NCI-H2171 treated with DMSO at 0.1 percent for 48 hours (cell line): ENCODE results near the gene PRTN3.

Experiments
- DNase-seq: peaks from one replicate; lab custom pipeline; 2025; lab: John Stamatoyannopoulos, UW

PRTN3 gene, protein sequence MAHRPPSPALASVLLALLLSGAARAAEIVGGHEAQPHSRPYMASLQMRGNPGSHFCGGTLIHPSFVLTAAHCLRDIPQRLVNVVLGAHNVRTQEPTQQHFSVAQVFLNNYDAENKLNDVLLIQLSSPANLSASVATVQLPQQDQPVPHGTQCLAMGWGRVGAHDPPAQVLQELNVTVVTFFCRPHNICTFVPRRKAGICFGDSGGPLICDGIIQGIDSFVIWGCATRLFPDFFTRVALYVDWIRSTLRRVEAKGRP

GRCh38 chr19:840519-841206 is at the start of gene PRTN3:
Gene PRTN3, plus strand, starts transcription at chr19:840999. Its CDS starts 10 bp downstream, at chr19:841009.
- DNase-seq, result no peak

- no peak for DNase-seq
These were observed 49.7 kb upstream of the PRTN3 start for GRCh38 chr19:791007-791566.

- DNase-seq, result no peak
These were observed 49.1 kb upstream of the PRTN3 start for GRCh38 chr19:791567-792305.

- DNase-seq, result no peak
These were observed 48.4 kb upstream of the PRTN3 start for GRCh38 chr19:792306-792885.

GRCh38 chr19:793806-794205 is 47.0 kb upstream of the PRTN3 start:
- DNase-seq, result no peak

DNA sequence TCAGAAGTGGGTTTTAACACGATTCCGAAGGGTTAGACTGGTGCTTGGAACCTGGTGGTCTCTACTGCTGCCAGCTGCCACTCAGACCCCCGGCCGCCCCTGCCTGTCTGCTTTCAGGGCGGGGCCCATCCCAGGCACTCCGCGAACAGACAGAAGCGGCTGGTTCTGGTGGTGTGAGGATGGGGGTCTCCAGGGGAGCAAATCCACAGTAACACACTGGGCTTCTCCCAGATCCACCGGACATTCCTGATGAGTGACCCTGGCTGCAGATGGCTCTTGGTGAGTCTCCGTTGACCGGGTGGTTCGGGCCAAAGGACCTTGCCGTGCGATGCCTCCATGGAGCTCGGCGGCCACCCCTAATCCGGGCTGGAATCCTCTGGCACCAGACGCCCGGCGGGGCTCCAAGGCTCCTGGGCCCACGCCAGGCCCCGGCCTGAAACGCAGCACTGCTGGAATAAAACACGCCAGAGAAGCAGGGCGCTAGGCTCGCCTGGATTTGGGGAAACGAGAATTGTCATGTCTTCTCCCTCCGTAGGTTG is 45.7 kb upstream of the PRTN3 start:
- DNase-seq, result no peak

DNA sequence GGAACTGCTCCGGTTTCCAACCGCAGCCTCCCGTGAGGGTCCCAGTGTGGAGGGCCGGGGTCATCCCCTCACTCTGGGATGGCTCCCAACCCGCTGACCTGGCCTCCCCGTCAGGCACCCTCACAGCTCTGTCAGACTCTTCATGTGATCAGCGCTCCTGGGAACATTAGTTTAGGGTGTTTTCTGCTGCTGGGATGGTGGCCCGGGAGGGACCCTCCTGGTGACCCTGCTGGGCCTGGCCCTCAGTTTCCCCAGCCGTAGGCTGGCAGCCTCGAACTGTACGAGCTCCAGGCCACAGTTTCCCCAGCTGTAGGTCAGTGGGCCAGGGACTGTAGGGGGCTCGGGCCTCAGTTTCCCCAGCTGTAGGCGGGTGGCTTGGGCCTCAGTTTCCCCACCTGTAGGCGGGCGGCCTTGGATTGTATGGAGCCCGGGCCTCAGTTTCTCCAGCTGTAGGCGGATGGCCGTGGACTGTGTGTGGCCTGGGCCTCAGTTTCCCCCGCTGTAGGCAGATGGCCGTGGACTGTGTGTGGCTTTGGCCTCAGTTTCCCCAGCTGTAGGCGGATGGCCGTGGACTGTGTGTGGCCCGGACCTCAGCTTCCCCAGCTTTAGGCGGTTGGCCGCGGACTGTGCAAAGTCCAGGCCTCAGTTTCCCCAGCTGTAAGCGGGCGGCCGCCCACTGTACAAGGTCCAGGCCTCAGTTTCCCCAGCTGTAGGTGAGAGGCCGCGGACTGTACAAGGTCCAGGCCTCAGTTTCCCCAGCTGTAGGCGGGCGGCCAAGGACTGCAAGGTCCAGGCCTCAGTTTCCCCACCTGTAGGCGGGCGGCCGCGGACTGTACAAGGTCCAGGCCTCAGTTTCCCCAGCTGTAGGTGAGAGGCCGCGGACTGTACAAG is 44.9 kb upstream of the PRTN3 start:
- no peak for DNase-seq

DNA sequence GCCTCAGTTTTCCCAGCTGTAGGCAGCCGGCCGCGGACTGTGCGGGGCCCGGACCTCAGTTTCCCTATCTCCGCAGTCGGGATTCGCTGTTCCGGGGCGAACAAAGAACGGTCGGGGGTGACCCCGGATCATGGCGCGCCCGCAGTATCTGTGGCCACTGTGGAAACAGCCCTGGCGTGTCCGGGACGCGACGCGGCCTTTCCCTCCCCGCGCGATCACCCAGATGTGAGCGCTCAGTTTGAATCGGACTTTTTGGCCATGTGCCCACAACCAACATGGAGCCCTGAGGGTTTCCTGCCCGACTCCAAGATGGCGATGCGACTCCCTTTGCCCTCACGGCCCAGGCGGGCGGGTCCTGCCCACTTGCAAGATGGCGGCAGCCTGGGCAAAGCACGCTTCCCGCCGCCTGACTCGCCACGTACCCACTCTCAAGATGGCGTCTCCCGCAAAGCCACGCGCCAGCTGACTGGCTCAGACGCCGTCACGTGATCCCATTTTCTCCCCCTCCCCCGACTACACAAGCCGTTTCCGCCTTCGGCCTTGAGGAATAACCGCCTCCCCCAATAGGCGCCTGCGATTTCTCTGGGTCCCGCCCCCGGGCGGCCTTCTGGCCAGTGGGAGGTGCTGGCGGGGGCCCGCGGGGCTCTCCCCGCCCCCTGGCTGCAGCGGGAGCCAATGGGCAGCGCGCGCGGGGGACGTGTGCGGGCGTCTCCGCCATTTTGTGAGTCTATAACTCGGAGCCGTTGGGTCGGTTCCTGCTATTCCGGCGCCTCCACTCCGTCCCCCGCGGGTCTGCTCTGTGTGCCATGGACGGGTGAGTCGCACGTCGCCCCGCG is 43.9 kb upstream of the PRTN3 start, which contains the start of gene PTBP1:
Gene PTBP1 (plus strand): TSS at position 761 of the 836 bp plus-strand sequence. CDS start 46 bp downstream, at position 807.
- DNase-seq, result peak; percentile 100

GRCh38 chr19:797528-798414 is 43.0 kb upstream of the PRTN3 start:
- peak; percentile 84 for DNase-seq

DNA sequence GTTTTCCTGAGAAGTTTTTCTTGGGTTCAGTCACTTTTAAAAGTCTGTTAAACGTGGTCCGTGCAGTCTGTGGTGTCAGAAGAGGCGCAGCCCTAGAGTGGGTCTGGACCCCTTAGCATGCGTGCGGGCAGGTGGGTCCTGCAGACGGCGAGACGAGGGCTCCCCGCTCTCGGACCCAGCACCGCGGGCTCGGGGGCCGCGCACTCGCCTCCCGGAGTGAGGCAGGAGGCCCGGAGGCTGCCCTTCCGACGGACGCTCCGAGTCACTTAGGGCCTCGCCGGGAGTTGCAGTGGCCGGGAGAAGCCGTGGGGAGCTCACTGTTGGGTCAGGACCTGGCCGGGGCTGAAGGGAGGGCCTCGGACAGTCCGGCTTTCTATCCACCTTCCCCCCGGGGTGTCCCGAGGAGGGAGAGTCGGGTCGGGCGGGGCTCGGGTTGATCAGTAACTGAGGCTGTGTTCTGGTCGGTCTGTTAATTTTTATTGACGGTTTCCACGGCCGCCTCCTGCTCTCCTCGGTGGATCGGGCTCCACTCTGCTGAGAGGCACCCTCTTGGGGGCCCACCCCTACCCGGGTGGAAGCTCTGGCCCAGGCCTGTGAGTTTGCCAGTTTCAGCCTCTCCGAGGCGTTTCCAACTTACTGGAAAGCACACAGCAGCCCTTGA is 42.3 kb upstream of the PRTN3 start:
- no peak for DNase-seq

GRCh38 chr19:799076-799881 is 41.5 kb upstream of the PRTN3 start:
- DNase-seq, result peak; percentile 14

DNA sequence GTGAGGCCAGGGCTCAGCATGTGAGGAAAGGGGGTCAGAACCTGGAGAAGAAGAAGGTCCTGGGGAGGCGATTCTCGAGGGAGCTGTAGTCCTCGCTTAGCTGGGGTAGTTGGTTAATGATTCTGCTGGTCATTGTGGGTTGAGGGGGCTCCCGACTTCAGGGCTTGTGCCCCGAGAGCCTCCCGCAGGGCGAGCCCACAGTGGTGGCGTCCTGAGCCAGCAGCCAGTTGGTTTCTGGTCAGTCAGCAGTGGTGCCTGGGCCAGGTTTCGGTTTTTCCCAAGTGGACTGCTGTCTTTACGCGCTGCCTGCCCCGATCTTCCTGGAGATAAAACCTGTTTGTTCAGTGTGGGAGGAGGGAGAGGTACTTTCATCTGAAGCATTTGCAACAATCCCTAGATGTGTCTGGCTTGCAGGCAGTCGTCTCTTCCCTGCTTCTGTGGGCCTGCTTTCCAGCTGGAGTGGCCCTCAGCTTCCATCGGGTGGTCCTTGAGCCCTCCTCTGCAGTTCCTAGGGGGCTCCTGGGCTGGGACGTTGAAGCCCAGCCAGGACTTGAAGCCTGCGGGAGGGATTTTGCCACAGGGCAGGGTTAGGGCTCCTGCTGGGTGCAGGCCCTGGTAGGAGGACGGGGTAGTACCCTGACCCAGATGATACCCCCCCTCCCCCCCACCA is 40.3 kb upstream of the PRTN3 start:
- DNase-seq, result no peak

DNA sequence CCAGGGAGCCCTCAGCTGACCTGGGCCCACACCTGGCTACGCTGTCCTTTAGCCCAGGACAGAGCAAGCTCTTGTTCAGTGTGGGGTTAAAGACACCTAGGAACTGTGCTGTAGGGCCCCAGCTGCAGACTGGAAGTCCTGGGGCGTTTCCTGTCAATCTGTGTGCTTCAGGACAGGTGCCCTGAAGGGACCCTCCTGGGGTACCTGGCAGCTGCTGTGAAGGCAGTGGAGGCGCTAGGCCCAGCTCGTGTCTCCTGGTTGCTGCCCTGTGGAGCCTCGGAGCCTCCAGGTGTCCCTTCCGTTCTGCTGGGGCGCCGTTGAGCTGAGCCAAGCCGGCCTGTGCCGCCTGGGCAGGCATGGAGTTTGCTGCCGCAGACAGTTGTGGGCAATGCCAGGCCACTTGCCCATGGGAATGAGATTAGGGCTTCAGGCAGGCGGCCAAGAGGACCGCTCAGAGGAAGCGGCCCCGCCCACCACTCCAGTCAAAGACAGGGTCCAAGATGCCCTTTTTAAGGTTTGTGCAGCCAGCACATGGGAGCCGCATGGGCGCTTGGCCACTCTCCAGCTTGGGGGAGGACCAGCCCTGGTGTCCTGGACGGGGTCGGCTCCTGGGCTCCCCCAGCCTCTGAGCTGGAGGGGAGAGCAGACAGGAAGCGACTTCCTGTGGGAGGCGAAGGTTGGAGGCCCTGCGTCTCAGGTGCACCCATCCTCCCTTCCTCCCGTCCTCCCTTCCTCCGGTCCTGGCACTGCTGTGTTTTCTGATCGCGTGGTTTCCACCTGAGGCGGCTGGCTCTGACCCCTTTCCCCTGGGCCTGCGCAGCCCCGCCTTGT is 39.6 kb upstream of the PRTN3 start:
- no peak for DNase-seq

DNA sequence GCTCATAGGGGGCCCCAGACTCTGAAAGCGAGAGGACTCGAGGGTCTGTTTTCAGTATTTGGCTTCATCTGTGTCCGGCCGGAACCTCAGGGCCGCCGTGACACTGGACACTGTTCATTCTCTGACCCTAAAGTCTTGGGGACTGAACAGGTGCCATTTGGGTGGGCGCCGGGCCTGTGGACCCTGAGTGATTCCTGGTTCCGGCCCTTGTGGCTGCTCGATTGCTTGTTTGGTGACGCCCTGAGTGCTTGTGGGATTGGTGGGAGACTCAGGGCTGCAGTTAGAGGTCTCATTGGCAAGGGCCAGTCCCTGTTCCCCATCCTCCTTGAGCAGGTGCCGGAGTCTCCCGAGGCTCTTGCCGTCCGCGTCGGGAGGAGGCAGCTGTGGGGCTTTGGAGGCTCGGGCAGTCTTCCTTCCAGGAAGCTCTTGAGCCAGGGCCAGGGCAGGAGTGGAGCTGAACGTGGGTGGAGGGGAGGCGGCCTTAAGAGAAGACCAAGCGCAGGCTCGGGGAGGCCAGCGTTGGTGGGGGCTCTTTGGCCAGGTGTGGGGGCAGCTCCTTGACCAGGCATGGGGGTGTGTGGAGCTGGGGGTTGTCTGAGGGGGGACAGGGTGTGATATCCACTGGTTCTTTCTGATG is 38.8 kb upstream of the PRTN3 start:
- DNase-seq, result no peak

DNA sequence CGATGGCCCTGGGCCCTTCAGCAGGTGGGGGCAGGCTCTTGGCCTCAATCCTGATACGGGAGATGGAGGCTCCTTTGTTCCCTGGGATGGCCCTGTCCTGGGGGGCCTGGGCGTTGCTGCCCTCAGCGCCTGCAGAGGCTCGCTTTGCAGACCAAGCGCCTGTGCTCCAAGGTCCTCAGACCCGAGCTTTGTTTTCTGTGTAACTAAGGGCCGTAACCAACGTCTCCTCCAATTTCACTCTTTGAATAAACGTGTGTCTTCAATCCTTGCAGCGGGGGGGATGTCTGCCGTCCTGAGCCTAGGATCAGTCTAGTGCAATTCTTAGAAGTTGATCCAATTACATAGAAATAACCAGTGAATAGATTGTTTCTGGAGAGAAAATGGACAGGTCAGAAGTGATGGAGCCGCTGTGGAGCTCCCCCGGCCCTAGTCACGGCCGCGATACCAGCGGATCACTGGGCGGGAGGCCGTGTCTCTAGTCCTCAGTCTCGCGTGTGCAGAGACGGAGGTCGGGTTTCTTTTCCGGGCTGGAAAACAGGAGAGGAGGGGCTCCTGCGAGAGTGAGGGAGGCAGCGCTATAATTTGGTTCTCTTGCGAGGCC is 38.2 kb upstream of the PRTN3 start:
- peak; percentile 13 for DNase-seq
